Liver (tissue), 9 donors: ENCODE data around the gene EML6. TPM values are rescaled to one million over a fixed set of nuclear protein-coding genes. Genes with fewer than 3 reads are reported as not detected.

Source experiments
- DNase-seq: peaks from one replicate; pipeline ENCODE4 v3.0.0-alpha.2; 2017; ENCODE audit warnings: low spot score
- H3K27ac ChIP-seq, 2 donors: one replicate each; pipeline ENCODE4 v1.7.0; 2013; ENCODE audit warnings: inconsistent platforms in 2 of 2, low read length in 2 of 2, control low read depth in 1 of 2, low read depth in 1 of 2, mild to moderate bottlenecking in 1 of 2
- H3K27me3 ChIP-seq, 4 donors: one replicate each; pipeline versions ENCODE4 v1.6.1 to v1.7.0; 2013; ENCODE audit warnings: low read length in 3 of 4, inconsistent platforms in 1 of 4, mild to moderate bottlenecking in 1 of 4, moderate library complexity in 1 of 4; ENCODE audit not compliant: control insufficient read depth in 4 of 4, insufficient read depth in 4 of 4
- H3K36me3 ChIP-seq, 4 donors: one replicate each; pipeline versions ENCODE4 v1.6.1 to v1.7.0; 2013; ENCODE audit warnings: low read length in 3 of 4, mild to moderate bottlenecking in 3 of 4, low read depth in 1 of 4, moderate library complexity in 1 of 4; ENCODE audit not compliant: control insufficient read depth in 4 of 4, insufficient read depth in 3 of 4
- H3K4me1 ChIP-seq, 4 donors: one replicate each; pipeline versions ENCODE4 v1.6.1 to v1.7.0; 2013; ENCODE audit warnings: low read length in 3 of 4, mild to moderate bottlenecking in 3 of 4, moderate library complexity in 1 of 4; ENCODE audit not compliant: control insufficient read depth in 4 of 4, insufficient read depth in 4 of 4
- H3K4me3 ChIP-seq, 3 donors: one replicate each; pipeline versions ENCODE4 v1.6.1 to v1.7.0; 2013; ENCODE audit warnings: low read length in 3 of 3, control low read depth in 1 of 3, low read depth in 1 of 3, mild to moderate bottlenecking in 1 of 3
- H3K9ac ChIP-seq, 2 donors: one replicate each; pipeline ENCODE4 v1.7.0; 2013; ENCODE audit warnings: low read length in 2 of 2, mild to moderate bottlenecking in 2 of 2, moderate library complexity in 2 of 2, control low read depth in 1 of 2, low read depth in 1 of 2
- H3K9me3 ChIP-seq, 4 donors: one replicate each; pipeline versions ENCODE4 v1.6.1 to v1.7.0; 2013; ENCODE audit warnings: low read length in 3 of 4; ENCODE audit not compliant: control insufficient read depth in 4 of 4
- ATF3 ChIP-seq: IDR thresholded peaks from 2 replicates; pipeline ENCODE4 v1.6.1; 2016; ENCODE audit warnings: antibody characterized with exemption
- CTCF ChIP-seq: fragments of 150-350 bp; IDR thresholded peaks from 2 replicates; pipeline ENCODE4 v1.5.1; 2017; ENCODE audit warnings: improper control_type of control experiment, low read depth, low read length; ENCODE audit not compliant: missing input control
- EGR1 ChIP-seq, 2 donors: IDR thresholded peaks; 2 replicates each; pipeline ENCODE4 v1.6.1; 2016 to 2018; ENCODE audit warnings: antibody characterized with exemption in 2 of 2, low read depth in 2 of 2
- FOXA1 ChIP-seq: IDR thresholded peaks from 2 replicates; pipeline ENCODE4 v1.6.1; 2016; ENCODE audit warnings: antibody characterized with exemption
- FOXA2 ChIP-seq: IDR thresholded peaks from 2 replicates; pipeline ENCODE4 v1.6.1; 2016; ENCODE audit warnings: antibody characterized with exemption
- GABPA ChIP-seq, 2 donors: IDR thresholded peaks in 1 of 2; conservative IDR thresholded peaks in 1 of 2; 2 replicates each; pipeline ENCODE4 v1.6.1; 2016; ENCODE audit warnings: antibody characterized with exemption in 2 of 2, mild to moderate bottlenecking in 1 of 2, moderate library complexity in 1 of 2
- HNF4A ChIP-seq, 2 donors: conservative IDR thresholded peaks; 2 replicates each; pipeline ENCODE4 v1.6.1; 2016; ENCODE audit warnings: antibody characterized with exemption in 2 of 2, mild to moderate bottlenecking in 2 of 2
- HNF4G ChIP-seq: IDR thresholded peaks from 2 replicates; pipeline ENCODE4 v1.6.1; 2016; ENCODE audit warnings: antibody characterized with exemption
- JUND ChIP-seq, 2 donors: IDR thresholded peaks; 2 replicates each; pipeline ENCODE4 v1.6.1; 2016; ENCODE audit warnings: antibody characterized with exemption in 2 of 2
- MAX ChIP-seq: IDR thresholded peaks from 2 replicates; pipeline ENCODE4 v1.6.1; 2016; ENCODE audit warnings: antibody characterized with exemption
- NR2F2 ChIP-seq: IDR thresholded peaks from 2 replicates; pipeline ENCODE4 v1.6.1; 2016; ENCODE audit warnings: antibody characterized with exemption
- RAD21 ChIP-seq, 2 donors: IDR thresholded peaks; 2 replicates each; pipeline ENCODE4 v1.6.1; 2016; ENCODE audit warnings: antibody characterized with exemption in 2 of 2, mild to moderate bottlenecking in 2 of 2
- REST ChIP-seq: IDR thresholded peaks from 2 replicates; pipeline ENCODE4 v1.6.1; 2016; ENCODE audit warnings: antibody characterized with exemption, mild to moderate bottlenecking
- RXRA ChIP-seq, 2 donors: IDR thresholded peaks; 2 replicates each; pipeline ENCODE4 v1.6.1; 2017 to 2018; ENCODE audit warnings: antibody characterized with exemption in 2 of 2, mild to moderate bottlenecking in 1 of 2
- SP1 ChIP-seq: IDR thresholded peaks from 2 replicates; pipeline ENCODE4 v1.6.1; 2018; ENCODE audit warnings: antibody characterized with exemption, mild to moderate bottlenecking
- TAF1 ChIP-seq: conservative IDR thresholded peaks from 2 replicates; pipeline ENCODE4 v1.6.1; 2016; ENCODE audit warnings: antibody characterized with exemption, mild to moderate bottlenecking
- YY1 ChIP-seq: IDR thresholded peaks from 2 replicates; pipeline ENCODE4 v1.6.1; 2016; ENCODE audit warnings: antibody characterized with exemption, mild to moderate bottlenecking
- ZBTB33 ChIP-seq: IDR thresholded peaks from 2 replicates; pipeline ENCODE4 v1.6.1; 2016; ENCODE audit warnings: antibody characterized with exemption
- WGBS: extraction: QIAGEN DNeasy Blood & Tissue Kit; methylation state at CpG from one replicate; pipeline ENCODE4 v1.1.7; 2013; 5-methylcytosine and 5-hydroxymethylcytosine counted together
- polyA plus RNA-seq, 2 donors: library from polyadenylated mRNA; stranded (reverse) in 1 of 2; unstranded in 1 of 2; fragments of 200-250 nt in 1 of 2; fragments of >200 nt in 1 of 2; fragmentation: Nextera tagmentation in 1 of 2; extraction: Ambion mirVana in 1 of 2; gene quantifications; one replicate each; pipeline versions ENCODE4 v1.2.1 to v1.2.3, GENCODE V29; 2013 to 2015
- total RNA-seq, 2 donors: library from RNA; depleted of rRNA; stranded (reverse); fragments of >200 nt; gene quantifications; one replicate each; pipeline ENCODE4 v1.2.3, GENCODE V29; 2014
- donor health status: healthy.
- donor health status: healthy.
- donor health status: healthy.
- donor health status: healthy.
- donor health status: healthy.

Gene EML6
- total and polyA plus RNA-seq, 4 donors = 0.33 to 3.0 (median 1.4) TPM

- H3K4me1 ChIP-seq = no peaks in the 10 kb centered on the region
- TF ChIP-seq REST = no peak
- no peak for TF ChIP-seq GABPA (IDR thresholded peaks at IDR 0.05 in 1 of 2, conservative IDR thresholded peaks at IDR 0.05 in 1 of 2)
- no peak for TF ChIP-seq JUND (IDR thresholded peaks at IDR 0.05)
- TF ChIP-seq YY1 = no peak
- TF ChIP-seq HNF4G = no peak
- TF ChIP-seq RXRA (IDR thresholded peaks at IDR 0.05) = no peak
- no peak for TF ChIP-seq FOXA2
- no peak for TF ChIP-seq HNF4A (conservative IDR thresholded peaks at IDR 0.05)
- TF ChIP-seq TAF1 = no peak
- TF ChIP-seq SP1 = no peak
- TF ChIP-seq NR2F2 = no peak
- no peak for TF ChIP-seq ZBTB33
- TF ChIP-seq CTCF = no peak
- TF ChIP-seq EGR1 (IDR thresholded peaks at IDR 0.05; ENCODE audit: low read depth in 2 of 2) = no peak
- TF ChIP-seq RAD21 (IDR thresholded peaks at IDR 0.05) = no peak
- TF ChIP-seq ATF3 = no peak
- TF ChIP-seq FOXA1 = no peak
- no peak for TF ChIP-seq MAX
- 88% methylated on average over 2 of the region's 2 CpGs for WGBS
Observed at GRCh38 chr2:54845514-54845913, 122.1 kb downstream of the EML6 start.

More at GRCh38 chr2:54845514-54845913, 122.1 kb downstream of the EML6 start:
- Histone ChIP-seq H3K27me3 (no peaks in the 10 kb centered on the region), H3K27ac (no peak overlapping the region), H3K9ac (no peak overlapping the region), H3K9me3 (no peaks in the 10 kb centered on the region), H3K4me3 (no peak overlapping the region), H3K36me3 (no peaks in the 10 kb centered on the region)
- DNase-seq = no peak
